ENCODE data around the gene TNRC6C. TPM values are rescaled to one million over a fixed set of nuclear protein-coding genes. Genes with fewer than 3 reads are reported as not detected.

Gene TNRC6C
- total and polyA plus RNA-seq, 5 donors from 2014 or later, result 2.3 to 77.1 (median 3.0) TPM

DNA sequence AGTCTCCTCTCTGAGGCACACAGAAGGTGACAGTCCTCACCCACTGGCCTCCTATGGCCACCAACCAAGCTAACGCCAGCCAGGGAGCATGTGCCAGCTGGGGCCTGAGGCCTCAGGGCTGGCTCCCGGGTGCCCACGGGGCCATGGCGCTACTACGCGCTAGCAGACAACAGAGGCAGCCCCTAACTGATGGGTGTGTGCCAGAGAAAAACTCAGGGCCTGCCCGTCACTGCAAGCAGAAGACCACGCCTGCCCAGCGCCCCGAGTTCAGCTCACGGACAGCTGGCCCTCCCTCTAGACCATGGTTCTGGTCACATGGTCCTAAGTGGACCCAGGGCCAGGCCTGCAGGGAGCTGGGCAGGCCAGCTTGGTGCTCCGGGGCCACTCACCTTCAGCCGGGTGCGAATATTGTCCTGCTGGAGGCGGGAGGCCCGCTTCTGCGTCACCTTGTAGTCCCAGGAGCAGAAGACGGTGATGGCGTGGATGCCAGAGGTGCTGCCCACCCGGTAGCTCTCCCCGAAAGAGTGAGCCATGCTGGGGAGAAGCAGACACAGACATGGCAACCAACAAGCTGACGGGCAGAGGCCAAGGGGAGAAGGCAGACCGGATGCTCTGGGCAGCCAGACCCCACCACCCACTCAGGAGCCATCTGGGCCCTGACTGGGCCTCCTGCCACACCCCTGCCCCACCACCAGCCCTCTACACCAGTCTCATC is 163.9 kb downstream of the TNRC6C start:
- DNase-seq (no peak), ATAC-seq (ENCODE audit: low read depth in 2 of 2) (no peak)
- peak overlapping the region; percentile 92 for H3K27ac ChIP-seq (ENCODE audit: insufficient read depth, low read length, poor library complexity, severe bottlenecking)
- Mint-ChIP-seq H3K4me1 (peaks cover 0 to 78% (median 25%) of the 10 kb centered on the region in 4 donors), H3K4me3 (peak overlapping the region; percentile 87 to 96 (median 92)), H3K9me3 (peaks cover 0 to 1% (median 0%) of the 10 kb centered on the region in 7 donors), H3K27ac (peak overlapping the region; percentile 89 to 99 (median 89)), H3K27me3 (no peaks in the 10 kb centered on the region), H3K36me3 (peaks cover 23% of the 10 kb centered on the region)
- H3K4me1 ChIP-seq (ENCODE audit: control insufficient read depth, insufficient read depth, low read length, poor library complexity, severe bottlenecking), result peaks cover 93% of the 10 kb centered on the region
- no peak overlapping the region for H3K4me3 ChIP-seq (ENCODE audit: low read depth, low read length)
- H3K27me3 ChIP-seq (ENCODE audit: control insufficient read depth, insufficient read depth, low read length), result no peaks in the 10 kb centered on the region
- no peaks in the 10 kb centered on the region for H3K9me3 ChIP-seq (ENCODE audit: control insufficient read depth in 2 of 2, low read length in 2 of 2)
- H3K36me3 ChIP-seq (ENCODE audit: control insufficient read depth, insufficient read depth, low read length), result peaks cover 67% of the 10 kb centered on the region

DNA sequence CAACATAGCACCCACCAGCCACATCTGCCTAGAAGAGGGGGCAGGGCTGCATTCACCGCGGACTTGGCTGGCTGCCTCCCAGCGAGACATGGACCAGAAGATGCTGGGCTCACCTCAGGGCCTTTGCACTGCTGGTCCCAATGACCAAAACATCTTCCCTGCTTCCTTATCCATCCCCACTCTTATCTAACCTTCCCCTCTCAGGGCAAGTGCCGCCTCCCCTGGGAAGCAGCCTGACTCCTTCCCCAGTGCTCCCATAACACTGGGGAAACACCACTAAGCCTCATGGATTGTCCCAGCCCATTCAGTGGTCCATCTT is 164.4 kb downstream of the TNRC6C start:
- Histone ChIP-seq H3K27ac (ENCODE audit: insufficient read depth, low read length, poor library complexity, severe bottlenecking) (peak overlapping the region; percentile 92), H3K9me3 (ENCODE audit: control insufficient read depth in 2 of 2, low read length in 2 of 2) (no peaks in the 10 kb centered on the region), H3K4me1 (ENCODE audit: control insufficient read depth, insufficient read depth, low read length, poor library complexity, severe bottlenecking) (peaks cover 88% of the 10 kb centered on the region), H3K4me3 (ENCODE audit: low read depth, low read length) (peak overlapping the region; percentile 37), H3K36me3 (ENCODE audit: control insufficient read depth, insufficient read depth, low read length) (peaks cover 63% of the 10 kb centered on the region), H3K27me3 (ENCODE audit: control insufficient read depth, insufficient read depth, low read length) (no peaks in the 10 kb centered on the region)
- ATAC-seq (ENCODE audit: low read depth in 2 of 2), result no peak
- Mint-ChIP-seq H3K4me3 (peak overlapping the region; percentile 86 to 96 (median 89)), H3K36me3 (peaks cover 23% of the 10 kb centered on the region), H3K9me3 (peaks cover 0 to 1% (median 0%) of the 10 kb centered on the region in 7 donors), H3K4me1 (peaks cover 0 to 77% (median 25%) of the 10 kb centered on the region in 4 donors), H3K27ac (peak overlapping the region; percentile 47 to 99 (median 89)), H3K27me3 (no peaks in the 10 kb centered on the region)
- no peak for DNase-seq

DNA sequence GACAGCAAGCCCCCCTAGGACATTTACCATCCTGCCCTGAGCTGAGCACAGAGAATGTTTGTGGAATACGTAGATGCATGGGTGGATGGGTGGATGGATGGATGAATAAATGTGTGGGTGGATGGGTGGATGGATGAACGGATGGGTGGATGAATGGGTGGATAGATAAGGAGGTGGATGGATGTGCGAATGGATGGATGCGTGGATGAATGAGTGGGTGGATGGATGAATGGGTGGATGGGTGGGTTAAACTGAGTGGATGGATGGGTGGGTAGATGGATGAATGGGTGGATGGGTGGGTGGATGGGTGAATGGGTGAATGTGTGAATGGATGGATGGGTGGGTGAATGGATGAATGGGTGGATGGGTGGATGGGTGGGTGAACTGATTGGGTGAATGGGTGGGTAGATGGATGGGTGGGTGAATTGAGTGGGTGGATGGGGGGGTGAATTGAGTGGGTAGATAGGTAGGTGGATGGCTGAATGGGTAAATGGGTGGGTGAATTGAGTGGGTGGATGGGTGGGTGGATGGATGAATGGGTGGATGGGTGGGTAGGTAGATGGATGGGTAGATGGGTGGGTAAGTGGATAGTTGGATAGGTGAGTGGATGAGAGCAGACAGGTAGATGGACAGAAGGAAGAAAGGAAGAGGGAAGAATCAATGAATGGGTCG is 164.9 kb downstream of the TNRC6C start:
- no peaks in the 10 kb centered on the region for H3K27me3 ChIP-seq (ENCODE audit: control insufficient read depth, insufficient read depth, low read length)
- H3K4me1 Mint-ChIP-seq, result peaks cover 0 to 73% (median 25%) of the 10 kb centered on the region in 4 donors
- peaks cover 87% of the 10 kb centered on the region for H3K4me1 ChIP-seq (ENCODE audit: control insufficient read depth, insufficient read depth, low read length, poor library complexity, severe bottlenecking)
- H3K36me3 ChIP-seq (ENCODE audit: control insufficient read depth, insufficient read depth, low read length), result peaks cover 61% of the 10 kb centered on the region
- H3K27ac ChIP-seq (ENCODE audit: insufficient read depth, low read length, poor library complexity, severe bottlenecking), result peak overlapping the region; percentile 92
- no peaks in the 10 kb centered on the region for H3K27me3 Mint-ChIP-seq
- ATAC-seq (ENCODE audit: low read depth in 2 of 2) (no peak), DNase-seq (no peak)
- H3K36me3 Mint-ChIP-seq, result peaks cover 23% of the 10 kb centered on the region
- no peaks in the 10 kb centered on the region for H3K9me3 ChIP-seq (ENCODE audit: control insufficient read depth in 2 of 2, low read length in 2 of 2)
- H3K4me3 ChIP-seq (ENCODE audit: low read depth, low read length), result peak overlapping the region; percentile 37
- H3K27ac Mint-ChIP-seq, result peak overlapping the region; percentile 85 to 99 (median 95)
- H3K4me3 Mint-ChIP-seq, result peak overlapping the region; percentile 86 to 96 (median 89)
- peaks cover 0 to 1% (median 0%) of the 10 kb centered on the region in 7 donors for H3K9me3 Mint-ChIP-seq

DNA sequence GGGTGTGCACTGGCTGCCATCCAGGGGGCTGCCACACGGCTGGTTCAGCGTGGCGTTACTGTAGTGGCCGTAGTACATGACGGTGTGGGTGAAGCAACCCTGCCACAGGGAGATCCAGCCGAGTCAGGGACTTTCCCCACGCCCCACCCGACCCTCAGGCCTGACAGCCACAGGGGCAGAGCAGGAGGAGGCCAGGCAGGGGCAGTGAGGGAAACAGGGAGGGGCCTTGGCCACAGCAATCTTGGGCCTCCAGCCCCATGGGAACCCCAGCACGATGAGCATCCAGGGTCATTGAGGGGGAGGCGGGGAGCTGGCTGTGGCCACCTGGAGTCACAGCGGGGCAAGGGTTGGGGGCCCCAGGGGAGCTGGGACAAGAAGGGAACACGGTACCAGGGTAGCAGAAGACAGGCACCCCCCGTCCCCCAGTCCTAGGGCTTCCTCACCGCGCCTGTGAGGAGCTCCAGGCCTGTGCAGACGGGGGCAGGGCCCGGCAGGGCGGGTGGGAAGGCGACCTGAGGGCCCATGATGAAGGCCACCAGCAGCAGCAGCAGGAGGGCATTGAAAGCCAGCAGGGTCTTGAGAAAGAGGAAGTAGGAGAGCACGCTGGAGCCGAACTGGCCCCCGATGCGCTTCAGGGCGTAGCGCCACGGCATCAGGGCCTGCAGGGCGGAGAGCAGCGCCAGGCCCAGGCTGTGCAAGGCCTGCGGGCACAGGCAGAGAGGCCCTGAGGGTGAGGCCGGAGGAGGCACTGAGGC is 165.8 kb downstream of the TNRC6C start:
- Histone ChIP-seq H3K27ac (ENCODE audit: insufficient read depth, low read length, poor library complexity, severe bottlenecking) (peak overlapping the region; percentile 92), H3K9me3 (ENCODE audit: control insufficient read depth in 2 of 2, low read length in 2 of 2) (no peaks in the 10 kb centered on the region), H3K36me3 (ENCODE audit: control insufficient read depth, insufficient read depth, low read length) (peaks cover 52% of the 10 kb centered on the region), H3K4me3 (ENCODE audit: low read depth, low read length) (no peak overlapping the region), H3K4me1 (ENCODE audit: control insufficient read depth, insufficient read depth, low read length, poor library complexity, severe bottlenecking) (peaks cover 84% of the 10 kb centered on the region), H3K27me3 (ENCODE audit: control insufficient read depth, insufficient read depth, low read length) (no peaks in the 10 kb centered on the region)
- no peak for DNase-seq
- H3K27me3 Mint-ChIP-seq, result no peaks in the 10 kb centered on the region
- peak overlapping the region; percentile 85 to 96 (median 95) for H3K27ac Mint-ChIP-seq
- H3K9me3 Mint-ChIP-seq, result peaks cover 0 to 1% (median 0%) of the 10 kb centered on the region in 7 donors
- no peak for ATAC-seq (ENCODE audit: low read depth in 2 of 2)
- peaks cover 23% of the 10 kb centered on the region for H3K36me3 Mint-ChIP-seq
- peak overlapping the region; percentile 81 to 96 (median 86) for H3K4me3 Mint-ChIP-seq
- peaks cover 0 to 73% (median 26%) of the 10 kb centered on the region in 4 donors for H3K4me1 Mint-ChIP-seq

DNA sequence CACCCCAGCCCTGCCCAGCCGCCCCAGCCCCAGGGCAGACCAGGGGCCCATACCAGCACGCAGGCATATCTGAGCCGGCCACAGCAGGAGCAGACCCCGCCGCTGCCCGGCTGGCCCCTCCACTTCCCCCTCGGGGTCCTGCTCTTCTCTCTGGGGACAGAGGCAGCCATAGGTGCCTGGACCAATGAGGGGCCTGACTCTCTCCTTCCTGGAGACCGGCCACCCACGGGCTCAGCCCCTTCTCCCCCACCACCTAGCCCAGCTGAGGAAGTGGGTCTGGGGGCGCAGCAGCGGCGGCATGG is 166.3 kb downstream of the TNRC6C start:
- Mint-ChIP-seq H3K27me3 (peaks cover 2% of the 10 kb centered on the region), H3K36me3 (peaks cover 23% of the 10 kb centered on the region), H3K4me3 (peak overlapping the region in 3 of 4 donors; percentile 73 to 96 (median 94)), H3K27ac (peak overlapping the region in 1 of 3 donors; percentile 76), H3K4me1 (peaks cover 0 to 75% (median 27%) of the 10 kb centered on the region in 4 donors), H3K9me3 (peaks cover 0 to 1% (median 0%) of the 10 kb centered on the region in 7 donors)
- Histone ChIP-seq H3K27ac (ENCODE audit: insufficient read depth, low read length, poor library complexity, severe bottlenecking) (peak overlapping the region; percentile 92), H3K36me3 (ENCODE audit: control insufficient read depth, insufficient read depth, low read length) (peaks cover 47% of the 10 kb centered on the region), H3K27me3 (ENCODE audit: control insufficient read depth, insufficient read depth, low read length) (no peaks in the 10 kb centered on the region), H3K9me3 (ENCODE audit: control insufficient read depth in 2 of 2, low read length in 2 of 2) (no peaks in the 10 kb centered on the region), H3K4me3 (ENCODE audit: low read depth, low read length) (no peak overlapping the region), H3K4me1 (ENCODE audit: control insufficient read depth, insufficient read depth, low read length, poor library complexity, severe bottlenecking) (peaks cover 85% of the 10 kb centered on the region)
- no peak for ATAC-seq (ENCODE audit: low read depth in 2 of 2)
- DNase-seq, result no peak

DNA sequence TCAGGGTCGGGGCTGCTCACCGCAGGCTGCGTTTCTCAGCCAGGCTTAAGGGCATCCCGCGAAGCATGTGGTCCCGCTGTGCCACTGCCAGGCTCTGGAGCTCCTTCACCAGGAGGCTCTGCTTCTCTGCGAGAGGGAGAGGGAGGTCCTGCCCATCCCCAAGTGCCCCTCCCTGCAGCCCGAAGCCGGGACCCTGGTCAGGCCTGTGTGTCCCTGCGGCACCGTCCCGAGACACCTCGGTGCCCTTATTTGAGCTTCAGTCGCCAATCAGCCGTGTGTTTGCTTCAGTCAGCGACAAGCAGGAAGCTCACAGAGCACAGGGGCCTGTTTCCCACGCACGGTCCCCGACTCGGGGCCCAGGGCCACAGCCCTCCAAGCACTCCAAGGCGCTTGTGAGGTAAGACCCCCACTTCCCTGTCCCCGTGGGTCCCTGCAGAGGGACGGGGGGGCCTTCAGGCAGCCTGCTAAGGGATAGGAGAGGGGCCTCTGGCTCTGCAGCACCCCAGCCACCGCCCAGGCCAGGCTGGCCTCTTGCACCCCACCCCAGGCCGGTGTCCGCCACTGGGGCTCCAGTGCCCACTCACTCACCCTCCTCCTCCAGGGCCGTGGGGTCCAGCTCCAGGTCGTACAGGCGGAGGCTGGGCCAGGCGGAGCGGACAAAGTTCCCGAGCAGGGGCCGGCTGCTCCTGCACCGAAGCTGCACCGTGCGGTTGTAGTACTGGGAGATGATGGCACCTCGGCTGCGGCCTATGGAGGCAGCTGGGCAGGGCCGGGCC is 166.8 kb downstream of the TNRC6C start:
- H3K4me1 Mint-ChIP-seq, result peaks cover 0 to 78% (median 30%) of the 10 kb centered on the region in 4 donors

More for the DNA sequence above, 166.8 kb downstream of the TNRC6C start:
- H3K4me1 ChIP-seq (ENCODE audit: control insufficient read depth, insufficient read depth, low read length, poor library complexity, severe bottlenecking), result peaks cover 87% of the 10 kb centered on the region
- no peak overlapping the region for H3K4me3 ChIP-seq (ENCODE audit: low read depth, low read length)
- peaks cover 23% of the 10 kb centered on the region for H3K36me3 Mint-ChIP-seq
- ATAC-seq (ENCODE audit: low read depth in 2 of 2) (no peak), DNase-seq (peak in 2 of 3 donors; percentile 43 to 71)
- peak overlapping the region in 1 of 3 donors; percentile 76 for H3K27ac Mint-ChIP-seq
- peaks cover 0 to 1% (median 0%) of the 10 kb centered on the region in 7 donors for H3K9me3 Mint-ChIP-seq
- H3K27ac ChIP-seq (ENCODE audit: insufficient read depth, low read length, poor library complexity, severe bottlenecking), result peak overlapping the region; percentile 92
- H3K27me3 ChIP-seq (ENCODE audit: control insufficient read depth, insufficient read depth, low read length), result no peaks in the 10 kb centered on the region
- H3K27me3 Mint-ChIP-seq, result peaks cover 5% of the 10 kb centered on the region
- H3K9me3 ChIP-seq (ENCODE audit: control insufficient read depth in 2 of 2, low read length in 2 of 2), result no peaks in the 10 kb centered on the region
- peaks cover 44% of the 10 kb centered on the region for H3K36me3 ChIP-seq (ENCODE audit: control insufficient read depth, insufficient read depth, low read length)
- H3K4me3 Mint-ChIP-seq, result peak overlapping the region; percentile 70 to 94 (median 74)
